Calu3 (cell line): Measurements from ENCODE around the gene BMP15. TPM values are rescaled to one million over a fixed set of nuclear protein-coding genes. Genes with fewer than 3 reads are reported as not detected.

Experiments used
- Bru-seq: library from RNA; stranded (reverse); fragments of 400-500 nt; gene quantifications from one replicate; lab custom pipeline; 2021; lab: Mats Ljungman, UMichigan
- BruChase-seq, 2 experiments: library from RNA; stranded (reverse); fragments of 400-500 nt; gene quantifications; one replicate each; lab custom pipeline; 2021; lab: Mats Ljungman, UMichigan
- BruUV-seq: library from RNA; stranded (reverse); fragments of 400-500 nt; replicated peaks from 2 replicates; lab custom pipeline; 2021; lab: Mats Ljungman, UMichigan
- CTCF ChIA-PET: fragments of 300-600 bp; sonication (Branson Sonifier 250); formaldehyde crosslinking; loops from one replicate; lab custom pipeline; 2022; ENCODE audit warnings: antibody characterized with exemption; lab: Charles Lee
- DNase-seq: peaks from one replicate; pipeline ENCODE4 v3.0.0; 2022
- H3K27ac Mint-ChIP-seq: one replicate; pipeline ENCODE4 v1.8.0; 2022; ENCODE audit warnings: mixed read lengths; ENCODE audit not compliant: unreplicated experiment
- H3K27me3 Mint-ChIP-seq: one replicate; pipeline ENCODE4 v1.8.0; 2022; ENCODE audit warnings: mixed read lengths; ENCODE audit not compliant: unreplicated experiment
- H3K36me3 Mint-ChIP-seq: one replicate; pipeline ENCODE4 v1.8.0; 2022; ENCODE audit warnings: mild to moderate bottlenecking, moderate library complexity, mixed read lengths; ENCODE audit not compliant: insufficient read depth, unreplicated experiment
- H3K4me1 Mint-ChIP-seq: one replicate; pipeline ENCODE4 v1.8.0; 2022; ENCODE audit warnings: mild to moderate bottlenecking, low read depth, mixed read lengths; ENCODE audit not compliant: unreplicated experiment
- H3K4me3 Mint-ChIP-seq: one replicate; pipeline ENCODE4 v1.8.0; 2022; ENCODE audit warnings: mild to moderate bottlenecking, low read depth, moderate library complexity, mixed read lengths; ENCODE audit not compliant: unreplicated experiment
- H3K9me3 Mint-ChIP-seq: one replicate; pipeline ENCODE4 v1.8.0; 2022; ENCODE audit warnings: low read depth, mixed read lengths; ENCODE audit not compliant: unreplicated experiment
- intact Hi-C: fragments of 100-400 bp; cut with micrococcal nuclease; formaldehyde crosslinking; loops from one replicate; pipeline ENCODE4 v1.10.0; 2022; ENCODE audit not compliant: unreplicated experiment
- long read RNA-seq: library from polyadenylated mRNA; stranded (forward); transcript quantifications from one replicate; pipeline ENCODE4 v2.0.0, GENCODE V29; 2022
- total RNA-seq: library from RNA; stranded (reverse); gene quantifications from 2 replicates; pipeline ENCODE4 v1.2.3, GENCODE V29; 2022
- TF ChIP-seq, protein P1 (sequence below): fragments of 200-600 bp; IDR thresholded peaks from one replicate; pipeline ENCODE4 v1.8.0; 2022; ENCODE audit warnings: antibody characterized with exemption; ENCODE audit not compliant: unreplicated experiment

The BMP15 gene
- total RNA-seq = not detected in 2 replicates
- not detected for Bru-seq, nascent RNA
- not detected for BruChase-seq, experiment 1, labeled RNA remaining after a 6-hour chase
- BruChase-seq, experiment 2, labeled RNA remaining after a 2-hour chase = not detected
- long read RNA-seq = 0 reads

DNA sequence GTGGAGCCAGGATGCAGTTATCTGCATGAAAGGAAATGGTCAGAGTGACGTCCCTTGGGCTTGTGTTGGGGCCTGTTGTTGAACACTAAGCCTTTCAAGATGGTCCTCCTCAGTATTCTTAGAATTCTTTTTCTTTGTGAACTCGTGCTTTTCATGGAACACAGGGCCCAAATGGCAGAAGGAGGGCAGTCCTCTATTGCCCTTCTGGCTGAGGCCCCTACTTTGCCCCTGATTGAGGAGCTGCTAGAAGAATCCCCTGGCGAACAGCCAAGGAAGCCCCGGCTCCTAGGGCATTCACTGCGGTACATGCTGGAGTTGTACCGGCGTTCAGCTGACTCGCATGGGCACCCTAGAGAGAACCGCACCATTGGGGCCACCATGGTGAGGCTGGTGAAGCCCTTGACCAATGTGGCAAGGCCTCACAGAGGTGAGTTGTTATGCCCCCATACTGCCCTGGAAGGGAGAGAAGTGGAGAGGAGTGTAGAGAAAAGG, at the start of gene BMP15:
Gene BMP15 (plus strand): TSS at position 51 of the 492 bp plus-strand sequence. CDS start 49 bp downstream, at position 100.
- Mint-ChIP-seq H3K4me1 (no peaks in the 10 kb centered on the region), H3K27me3 (peaks cover 33% of the 10 kb centered on the region), H3K27ac (no peak within 1 kb of the TSS), H3K9me3 (no peaks in the 10 kb centered on the region), H3K36me3 (no peaks in the 10 kb centered on the region), H3K4me3 (no peak within 1 kb of the TSS)
- CTCF ChIA-PET = no interaction called here
- intact Hi-C loops = no loop called here
- DNase-seq = no peak
- BruUV-seq = no TSS peak
- TF ChIP-seq, protein P1, sequence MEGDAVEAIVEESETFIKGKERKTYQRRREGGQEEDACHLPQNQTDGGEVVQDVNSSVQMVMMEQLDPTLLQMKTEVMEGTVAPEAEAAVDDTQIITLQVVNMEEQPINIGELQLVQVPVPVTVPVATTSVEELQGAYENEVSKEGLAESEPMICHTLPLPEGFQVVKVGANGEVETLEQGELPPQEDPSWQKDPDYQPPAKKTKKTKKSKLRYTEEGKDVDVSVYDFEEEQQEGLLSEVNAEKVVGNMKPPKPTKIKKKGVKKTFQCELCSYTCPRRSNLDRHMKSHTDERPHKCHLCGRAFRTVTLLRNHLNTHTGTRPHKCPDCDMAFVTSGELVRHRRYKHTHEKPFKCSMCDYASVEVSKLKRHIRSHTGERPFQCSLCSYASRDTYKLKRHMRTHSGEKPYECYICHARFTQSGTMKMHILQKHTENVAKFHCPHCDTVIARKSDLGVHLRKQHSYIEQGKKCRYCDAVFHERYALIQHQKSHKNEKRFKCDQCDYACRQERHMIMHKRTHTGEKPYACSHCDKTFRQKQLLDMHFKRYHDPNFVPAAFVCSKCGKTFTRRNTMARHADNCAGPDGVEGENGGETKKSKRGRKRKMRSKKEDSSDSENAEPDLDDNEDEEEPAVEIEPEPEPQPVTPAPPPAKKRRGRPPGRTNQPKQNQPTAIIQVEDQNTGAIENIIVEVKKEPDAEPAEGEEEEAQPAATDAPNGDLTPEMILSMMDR = no peak

DNA sequence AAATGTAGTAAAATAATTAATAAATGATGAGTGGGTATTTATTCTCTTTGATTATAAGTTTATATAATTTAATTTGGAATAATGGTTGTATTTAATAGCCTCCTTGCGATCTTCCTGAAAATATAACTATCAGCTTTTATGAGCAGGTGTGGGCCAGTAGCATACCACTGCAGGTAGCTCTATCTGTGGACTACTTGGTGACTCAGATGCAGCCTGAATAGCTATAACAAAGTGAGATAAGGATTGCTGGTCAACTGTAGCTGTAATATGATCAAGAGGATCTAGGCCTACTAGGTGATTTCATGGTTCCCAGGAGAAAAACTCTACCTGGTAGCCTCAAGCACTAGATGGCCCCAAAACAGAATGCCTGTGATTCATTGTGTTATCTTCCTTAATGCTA, 47.1 kb upstream of the BMP15 start:
- no peaks in the 10 kb centered on the region for H3K4me1 Mint-ChIP-seq
- no peak overlapping the region for H3K27ac Mint-ChIP-seq
- no peaks in the 10 kb centered on the region for H3K27me3 Mint-ChIP-seq
- no TSS peak for BruUV-seq
- no peak overlapping the region for H3K4me3 Mint-ChIP-seq
- intact Hi-C loops = no loop called here
- peaks cover under 1% of the 10 kb centered on the region for H3K9me3 Mint-ChIP-seq
- CTCF ChIA-PET = no interaction called here
- TF ChIP-seq, protein P1 = no peak
- DNase-seq = no peak
- no peaks in the 10 kb centered on the region for H3K36me3 Mint-ChIP-seq

DNA sequence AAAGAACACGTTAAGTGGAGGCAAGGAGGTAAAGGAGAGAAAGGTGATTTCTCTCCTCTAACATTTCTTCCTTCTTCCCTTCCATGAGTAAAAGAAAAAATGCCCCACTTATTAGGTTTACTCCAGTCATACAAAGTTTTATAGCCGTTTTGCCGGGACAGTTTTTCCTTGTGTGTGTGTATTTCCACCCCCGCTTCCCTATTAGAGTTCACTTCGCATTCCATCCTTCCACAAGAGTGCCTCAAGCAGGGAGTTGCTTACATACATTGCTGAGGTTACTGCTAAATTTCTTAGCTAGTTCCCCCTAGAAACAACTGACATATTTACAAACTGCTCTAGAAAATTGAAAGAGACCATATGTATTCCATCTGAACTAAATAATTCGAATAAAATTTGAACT, 45.2 kb upstream of the BMP15 start:
- CTCF ChIA-PET = no interaction called here
- intact Hi-C loops = no loop called here
- Mint-ChIP-seq H3K4me1 (no peaks in the 10 kb centered on the region), H3K9me3 (no peaks in the 10 kb centered on the region), H3K27ac (no peak overlapping the region), H3K27me3 (no peaks in the 10 kb centered on the region), H3K4me3 (no peak overlapping the region), H3K36me3 (no peaks in the 10 kb centered on the region)
- no TSS peak for BruUV-seq
- TF ChIP-seq, protein P1 = no peak
- no peak for DNase-seq

DNA sequence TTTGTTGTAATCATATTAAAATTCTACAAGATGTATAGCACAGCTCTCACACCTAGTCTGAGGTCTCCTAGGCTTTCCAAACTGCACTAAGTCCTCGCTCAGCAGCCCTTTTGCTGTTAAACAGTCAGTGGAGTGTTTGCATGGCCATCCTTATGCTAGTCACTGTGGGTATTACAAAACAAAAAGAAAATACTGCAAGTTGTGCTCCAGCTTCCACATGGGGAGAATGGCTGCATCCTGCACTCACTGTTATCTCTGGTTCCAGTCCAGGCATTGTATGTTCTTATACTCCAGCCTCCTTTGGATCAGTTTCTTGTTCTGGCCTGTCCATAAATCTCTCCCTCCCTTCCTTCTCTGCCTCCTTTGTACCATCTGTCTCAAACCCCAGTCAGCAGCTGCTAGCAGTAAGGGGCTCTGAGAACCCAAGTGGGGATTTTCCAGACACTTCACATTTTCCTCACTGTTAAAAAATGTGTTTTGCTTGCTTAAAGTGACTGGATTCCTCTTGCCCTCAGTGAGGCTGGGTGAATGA, 38.5 kb upstream of the BMP15 start:
- CTCF ChIA-PET = no interaction called here
- Mint-ChIP-seq H3K9me3 (no peaks in the 10 kb centered on the region), H3K27me3 (no peaks in the 10 kb centered on the region), H3K4me1 (no peaks in the 10 kb centered on the region), H3K4me3 (no peak overlapping the region), H3K27ac (no peak overlapping the region), H3K36me3 (no peaks in the 10 kb centered on the region)
- no TSS peak for BruUV-seq
- TF ChIP-seq, protein P1 = no peak
- no peak for DNase-seq
- intact Hi-C loops = no loop called here
